NCI-H524 treated with DMSO at 0.1 percent for 48 hours (cell line): ENCODE results near the gene MASP1.

Experiments
- DNase-seq: peaks from one replicate; lab custom pipeline; 2025; lab: John Stamatoyannopoulos, UW

MASP1 gene

GRCh38 chr3:187186375-187186774, 105.2 kb downstream of the MASP1 start:
- DNase-seq: no peak

- DNase-seq: no peak
Measured at GRCh38 chr3:187185759-187186158, 105.8 kb downstream of the MASP1 start.
